ENCODE measurements around the gene COL6A1. TPM values are rescaled to one million over a fixed set of nuclear protein-coding genes. Genes with fewer than 3 reads are reported as not detected.

The COL6A1 gene
- total and polyA plus RNA-seq, 2 donors (not counting 3 experiments of a cell fraction or from before 2014, with no cell fraction given) = 30.1 to 42.4 TPM

DNA sequence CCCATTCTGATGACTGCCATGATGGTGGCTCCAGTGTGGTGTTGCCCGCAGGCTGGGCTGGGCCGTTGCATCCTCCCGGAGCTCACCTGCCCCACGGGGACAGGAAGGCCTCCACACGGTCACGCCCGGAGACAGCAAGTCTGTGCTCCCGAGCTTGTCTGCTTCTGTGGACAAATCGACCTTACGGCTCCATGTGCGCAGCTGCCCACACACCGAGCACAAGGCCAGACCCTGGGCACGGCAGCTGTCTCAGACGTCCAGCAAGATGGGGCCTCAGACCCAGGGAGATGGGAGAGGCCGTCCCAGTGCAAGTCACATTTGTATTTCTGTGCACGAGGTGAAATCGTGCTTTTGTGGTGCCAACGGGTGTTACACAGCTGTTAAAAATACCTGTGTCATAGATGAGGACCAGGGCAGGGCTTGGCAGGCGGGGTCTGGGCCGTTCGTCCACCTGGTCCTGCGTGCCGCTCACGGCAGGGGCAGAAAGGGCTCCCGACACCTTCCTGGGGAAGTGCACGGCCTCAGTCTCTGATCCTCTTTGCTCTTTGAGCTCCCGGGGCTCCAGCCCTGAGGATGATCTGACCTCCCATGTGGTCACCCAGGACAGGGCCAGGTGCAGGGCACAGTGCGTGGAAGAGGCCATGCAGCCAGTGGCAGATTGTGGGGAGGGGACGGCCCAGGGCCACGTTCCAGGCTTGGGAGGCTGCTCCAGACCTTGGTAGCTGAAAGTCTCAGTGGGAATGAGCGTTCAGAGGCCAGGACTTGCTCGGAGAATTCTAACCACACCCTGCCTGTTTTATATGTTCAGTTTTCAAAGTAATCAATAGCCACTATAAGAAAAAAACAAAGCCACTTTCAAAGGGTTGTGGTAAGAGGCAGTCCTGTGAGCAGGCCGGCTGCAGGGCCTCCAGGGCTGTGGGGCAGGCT, 13.5 kb downstream of the COL6A1 start:
- Histone ChIP-seq H4K20me1 (replicated peaks; ENCODE audit: control insufficient read depth, extremely low read depth, insufficient read depth, low read length) (no peaks in the 10 kb centered on the region), H3K27me3 (ENCODE audit: control insufficient read depth in 2 of 2, insufficient read depth in 2 of 2, low read length in 2 of 2) (no peaks in the 10 kb centered on the region), H3K79me2 (ENCODE audit: control insufficient read depth, insufficient read depth, low read length) (no peaks in the 10 kb centered on the region), H3K4me3 (replicated peaks in 1 of 3; ENCODE audit: insufficient read depth in 1 of 3, low read depth in 1 of 3, low read length in 3 of 3) (no peak overlapping the region), H3K36me3 (ENCODE audit: control insufficient read depth in 2 of 2, extremely low read depth in 1 of 2, insufficient read depth in 2 of 2, low read length in 2 of 2) (no peaks in the 10 kb centered on the region), H2AFZ (ENCODE audit: low read depth, low read length) (no peak overlapping the region), H3K4me2 (ENCODE audit: insufficient read depth, low read length) (no peak overlapping the region), H3K9ac (replicated peaks; ENCODE audit: extremely low read depth, insufficient read depth, low read length) (no peak overlapping the region), H3K27ac (ENCODE audit: insufficient read depth, low read depth, low read length) (no peak overlapping the region), H3K9me1 (replicated peaks; ENCODE audit: control insufficient read depth, extremely low read depth, insufficient read depth, low read length) (no peaks in the 10 kb centered on the region), H3K9me3 (replicated peaks; ENCODE audit: control insufficient read depth, insufficient read depth, low read length) (no peaks in the 10 kb centered on the region), H3K4me1 (ENCODE audit: control insufficient read depth, extremely low read depth, insufficient read depth, low read length) (no peaks in the 10 kb centered on the region)
- DNase-seq (ENCODE audit: low read depth, low spot score) = no peak
- dilution Hi-C loops (cut with MboI; ENCODE audit: extremely low pct_ligation_motif_present, low sequenced_read_pairs) = no loop called here
- TF ChIP-seq POLR2AphosphoS5 (IDR thresholded peaks at IDR 0.05; ENCODE audit: insufficient read depth, low read depth, low read length) = no peak
- TF ChIP-seq GATA2 (IDR thresholded peaks at IDR 0.05; ENCODE audit: insufficient read depth, insufficient read length, low read depth, low read length) = no peak
- no peak for TF ChIP-seq MAX (IDR thresholded peaks at IDR 0.05; ENCODE audit: insufficient read depth, insufficient read length)
- no peak for TF ChIP-seq CTCF (IDR thresholded peaks at IDR 0.05; ENCODE audit: extremely low read depth in 1 of 2, insufficient read depth in 1 of 2, low read depth in 1 of 2, low read length in 2 of 2)
- TF ChIP-seq MYC (IDR thresholded peaks at IDR 0.05; ENCODE audit: low read depth, low read length) = no peak
- no peak for TF ChIP-seq POLR2A (IDR thresholded peaks at IDR 0.05; ENCODE audit: low read depth, low read length)
- no peak for TF ChIP-seq JUN (IDR thresholded peaks at IDR 0.05; ENCODE audit: borderline replicate concordance, insufficient read depth, insufficient read length, low read depth)
- TF ChIP-seq EZH2 (IDR thresholded peaks at IDR 0.05; ENCODE audit: borderline replicate concordance, low read depth, low read length, severe bottlenecking) = no peak
- no peak for TF ChIP-seq FOS (IDR thresholded peaks at IDR 0.05; ENCODE audit: borderline replicate concordance, insufficient read depth, low read length)
- BruUV-seq (replicated peaks) = no TSS peak
- intact Hi-C loops (cut with micrococcal nuclease) = no loop called here
- ChIA-PET CTCF (no interaction called here), POLR2A (no interaction called here)
- FAIRE-seq = no peak

All from endothelial cell of umbilical vein (primary cell).